ENCODE measurements around the gene FYB1. TPM values are rescaled to one million over a fixed set of nuclear protein-coding genes. Genes with fewer than 3 reads are reported as not detected.

FYB1 gene
- total RNA-seq, 2 donors from 2014 or later, result 161 to 168 TPM

- Mint-ChIP-seq H3K27ac (peak overlapping the region; percentile 91 to 96), H3K36me3 (peaks cover 32 to 33% of the 10 kb centered on the region in 2 donors), H3K9me3 (no peaks in the 10 kb centered on the region)
- ATAC-seq (no peak), DNase-seq (ENCODE audit: low spot score in 2 of 2) (no peak)
Measured at GRCh38 chr5:39199335-39199734, 20.0 kb downstream of the FYB1 start.

- no peak for DNase-seq (ENCODE audit: low spot score in 2 of 2)
- no peaks in the 10 kb centered on the region for H3K9me3 Mint-ChIP-seq
- ATAC-seq, result peak; percentile 24 to 37
- H3K27ac Mint-ChIP-seq, result peak overlapping the region in 1 of 2 donors; percentile 66
- peaks cover 33 to 38% of the 10 kb centered on the region in 2 donors for H3K36me3 Mint-ChIP-seq
Measured at GRCh38 chr5:39198127-39198526, 21.2 kb downstream of the FYB1 start.

- Mint-ChIP-seq H3K9me3 (no peaks in the 10 kb centered on the region), H3K36me3 (peaks cover 32 to 35% of the 10 kb centered on the region in 2 donors), H3K27ac (no peak overlapping the region)
- peak; percentile 58 to 60 for ATAC-seq
- DNase-seq (ENCODE audit: low spot score in 2 of 2), result no peak
Measured at GRCh38 chr5:39197556-39197955, 21.8 kb downstream of the FYB1 start.

GRCh38 chr5:39195198-39195826, 24.1 kb downstream of the FYB1 start:
- Mint-ChIP-seq H3K36me3 (peaks cover 15 to 17% of the 10 kb centered on the region in 2 donors), H3K27ac (peak overlapping the region; percentile 81 to 92), H3K9me3 (no peaks in the 10 kb centered on the region)
- DNase-seq (ENCODE audit: low spot score in 2 of 2) (no peak), ATAC-seq (peak; percentile 27 to 48)

- H3K27ac Mint-ChIP-seq, result peak overlapping the region; percentile 81 to 92
- peaks cover 8 to 10% of the 10 kb centered on the region in 2 donors for H3K36me3 Mint-ChIP-seq
- DNase-seq (ENCODE audit: low spot score in 2 of 2) (no peak), ATAC-seq (peak; percentile 36 to 55)
- H3K9me3 Mint-ChIP-seq, result no peaks in the 10 kb centered on the region
Measured at GRCh38 chr5:39194466-39195136, 24.8 kb downstream of the FYB1 start.

- DNase-seq (ENCODE audit: low spot score in 2 of 2) (no peak), ATAC-seq (no peak)
- H3K27ac Mint-ChIP-seq, result peak overlapping the region; percentile 81 to 92
- peaks cover 6 to 7% of the 10 kb centered on the region in 2 donors for H3K36me3 Mint-ChIP-seq
- H3K9me3 Mint-ChIP-seq, result no peaks in the 10 kb centered on the region
Measured at GRCh38 chr5:39193553-39194465, 25.6 kb downstream of the FYB1 start.

GRCh38 chr5:39192450-39193160, 26.8 kb downstream of the FYB1 start:
- Mint-ChIP-seq H3K9me3 (no peaks in the 10 kb centered on the region), H3K36me3 (peaks cover 6 to 7% of the 10 kb centered on the region in 2 donors), H3K27ac (peak overlapping the region; percentile 81 to 92)
- ATAC-seq (peak in 1 of 2 donors; percentile 26), DNase-seq (ENCODE audit: low spot score in 2 of 2) (no peak)

GRCh38 chr5:39191216-39191615, 28.1 kb downstream of the FYB1 start:
- Mint-ChIP-seq H3K27ac (peak overlapping the region; percentile 83 to 89), H3K36me3 (peaks cover under 1 to 7% of the 10 kb centered on the region in 2 donors), H3K9me3 (no peaks in the 10 kb centered on the region)
- ATAC-seq, result no peak
- no peak for DNase-seq (ENCODE audit: low spot score in 2 of 2)

GRCh38 chr5:39190311-39191102, 28.9 kb downstream of the FYB1 start:
- ATAC-seq, result no peak

GRCh38 chr5:39189292-39189955, 29.9 kb downstream of the FYB1 start:
- peaks cover 0 to 6% of the 10 kb centered on the region in 2 donors for H3K36me3 Mint-ChIP-seq
- ATAC-seq, result peak in 1 of 2 donors; percentile 8
- H3K27ac Mint-ChIP-seq, result peak overlapping the region; percentile 89 to 96
- H3K9me3 Mint-ChIP-seq, result no peaks in the 10 kb centered on the region
- DNase-seq (ENCODE audit: low spot score in 2 of 2), result no peak

More at GRCh38 chr5:39190311-39191102, 28.9 kb downstream of the FYB1 start:
- no peaks in the 10 kb centered on the region for H3K9me3 Mint-ChIP-seq
- H3K36me3 Mint-ChIP-seq, result peaks cover 0 to 7% of the 10 kb centered on the region in 2 donors
- H3K27ac Mint-ChIP-seq, result peak overlapping the region; percentile 83 to 89
- no peak for DNase-seq (ENCODE audit: low spot score in 2 of 2)

GRCh38 chr5:39187831-39188731, 31.3 kb downstream of the FYB1 start:
- no peak for DNase-seq (ENCODE audit: low spot score in 2 of 2)
- Mint-ChIP-seq H3K36me3 (no peaks in the 10 kb centered on the region), H3K9me3 (no peaks in the 10 kb centered on the region), H3K27ac (peak overlapping the region; percentile 89 to 96)
- peak; percentile 48 to 64 for ATAC-seq

- peak; percentile 23 to 34 for ATAC-seq
- H3K36me3 Mint-ChIP-seq, result no peaks in the 10 kb centered on the region
- DNase-seq (ENCODE audit: low spot score in 2 of 2), result no peak
- H3K27ac Mint-ChIP-seq, result peak overlapping the region; percentile 79 to 89
- H3K9me3 Mint-ChIP-seq, result no peaks in the 10 kb centered on the region
Measured at GRCh38 chr5:39186722-39187539, 32.4 kb downstream of the FYB1 start.

GRCh38 chr5:39186289-39186688, 33.1 kb downstream of the FYB1 start:
- ATAC-seq, result no peak
- H3K27ac Mint-ChIP-seq, result peak overlapping the region; percentile 89 to 94
- H3K36me3 Mint-ChIP-seq, result no peaks in the 10 kb centered on the region
- no peaks in the 10 kb centered on the region for H3K9me3 Mint-ChIP-seq
- no peak for DNase-seq (ENCODE audit: low spot score in 2 of 2)

- H3K36me3 Mint-ChIP-seq, result no peaks in the 10 kb centered on the region
- peak overlapping the region; percentile 89 to 94 for H3K27ac Mint-ChIP-seq
- DNase-seq (ENCODE audit: low spot score in 2 of 2) (no peak), ATAC-seq (no peak)
- no peaks in the 10 kb centered on the region for H3K9me3 Mint-ChIP-seq
Measured at GRCh38 chr5:39185761-39186160, 33.6 kb downstream of the FYB1 start.

Measured in activated naive CD4-positive, alpha-beta T cell treated with anti-CD3 and anti-CD28 coated beads, Interleukin-2, amount 50 U/mL, for 72 hours (primary cell).